GM12874 (cell line): ENCODE results near the gene TBXAS1.

Experiments used
- TF ChIP-seq, protein P1 (sequence below): IDR thresholded peaks from 2 replicates; pipeline ENCODE4 v1.5.1; 2011; ENCODE audit warnings: low read depth, mild to moderate bottlenecking, control low read depth, low read length, moderate library complexity; ENCODE audit not compliant: insufficient read depth

TBXAS1 gene

DNA sequence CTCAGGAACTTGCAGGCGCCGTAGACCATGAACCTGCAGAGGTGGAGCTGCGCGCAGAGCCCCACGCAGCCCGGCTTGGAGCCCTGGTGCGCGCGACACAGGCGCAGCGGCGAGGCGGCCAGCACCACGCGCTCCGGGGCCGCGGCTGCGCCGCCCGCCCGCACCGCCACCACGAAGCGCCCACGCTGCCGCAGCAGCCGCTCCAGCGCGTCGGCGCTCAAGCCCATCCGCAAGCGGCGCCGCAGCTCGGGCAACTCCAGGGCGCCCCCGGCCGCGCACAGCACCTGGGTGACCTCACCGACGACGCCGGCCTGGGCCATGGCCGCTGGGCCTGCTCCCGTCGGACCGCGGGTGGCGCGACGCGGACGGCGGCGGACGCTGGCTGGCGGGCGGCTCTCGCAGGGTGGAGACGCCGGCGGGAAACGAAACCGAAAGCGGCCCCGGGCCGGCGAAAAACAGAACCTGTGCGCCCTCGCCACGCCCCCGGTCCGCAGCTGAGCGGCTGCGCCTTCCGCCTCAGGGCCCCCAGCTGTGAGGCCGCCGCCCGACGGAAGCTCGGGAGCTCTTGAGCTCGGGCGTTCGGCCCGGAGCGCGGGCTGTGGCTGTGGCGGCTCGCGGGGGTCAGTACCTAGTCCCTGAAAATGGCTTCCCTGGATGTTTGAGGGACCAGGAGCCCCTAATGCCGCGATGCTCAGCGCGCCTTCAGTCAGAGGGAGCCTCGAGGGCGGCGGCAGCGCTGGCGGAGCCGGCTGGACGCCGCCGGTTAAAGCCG lies 233.7 kb downstream of the TBXAS1 start, which contains the start of gene PARP12:
Gene PARP12 (minus strand): TSS at position 424 of the 772 bp plus-strand sequence. CDS start 104 bp downstream, at position 320.
- TF ChIP-seq, protein P1, sequence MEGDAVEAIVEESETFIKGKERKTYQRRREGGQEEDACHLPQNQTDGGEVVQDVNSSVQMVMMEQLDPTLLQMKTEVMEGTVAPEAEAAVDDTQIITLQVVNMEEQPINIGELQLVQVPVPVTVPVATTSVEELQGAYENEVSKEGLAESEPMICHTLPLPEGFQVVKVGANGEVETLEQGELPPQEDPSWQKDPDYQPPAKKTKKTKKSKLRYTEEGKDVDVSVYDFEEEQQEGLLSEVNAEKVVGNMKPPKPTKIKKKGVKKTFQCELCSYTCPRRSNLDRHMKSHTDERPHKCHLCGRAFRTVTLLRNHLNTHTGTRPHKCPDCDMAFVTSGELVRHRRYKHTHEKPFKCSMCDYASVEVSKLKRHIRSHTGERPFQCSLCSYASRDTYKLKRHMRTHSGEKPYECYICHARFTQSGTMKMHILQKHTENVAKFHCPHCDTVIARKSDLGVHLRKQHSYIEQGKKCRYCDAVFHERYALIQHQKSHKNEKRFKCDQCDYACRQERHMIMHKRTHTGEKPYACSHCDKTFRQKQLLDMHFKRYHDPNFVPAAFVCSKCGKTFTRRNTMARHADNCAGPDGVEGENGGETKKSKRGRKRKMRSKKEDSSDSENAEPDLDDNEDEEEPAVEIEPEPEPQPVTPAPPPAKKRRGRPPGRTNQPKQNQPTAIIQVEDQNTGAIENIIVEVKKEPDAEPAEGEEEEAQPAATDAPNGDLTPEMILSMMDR: no peak

DNA sequence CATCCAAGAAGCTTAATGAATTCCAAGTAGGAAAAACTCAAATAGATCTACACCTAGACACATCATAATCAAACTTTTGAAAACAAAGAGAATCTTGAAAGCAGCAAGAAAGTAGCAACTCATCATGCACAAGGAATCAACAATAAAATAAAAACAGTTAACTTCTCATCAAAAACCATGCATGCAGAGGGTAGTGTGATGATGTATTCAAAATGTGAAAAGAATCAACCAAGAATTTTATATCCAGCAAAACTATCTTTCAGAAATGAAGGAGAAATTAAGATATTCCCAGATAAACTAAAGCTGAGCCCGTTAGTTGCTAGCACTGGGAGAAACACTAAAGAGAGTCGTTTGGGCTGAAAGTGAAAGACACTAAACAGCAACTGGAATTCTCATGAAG lies 238.0 kb downstream of the TBXAS1 start:
- TF ChIP-seq, protein P1: no peak

DNA sequence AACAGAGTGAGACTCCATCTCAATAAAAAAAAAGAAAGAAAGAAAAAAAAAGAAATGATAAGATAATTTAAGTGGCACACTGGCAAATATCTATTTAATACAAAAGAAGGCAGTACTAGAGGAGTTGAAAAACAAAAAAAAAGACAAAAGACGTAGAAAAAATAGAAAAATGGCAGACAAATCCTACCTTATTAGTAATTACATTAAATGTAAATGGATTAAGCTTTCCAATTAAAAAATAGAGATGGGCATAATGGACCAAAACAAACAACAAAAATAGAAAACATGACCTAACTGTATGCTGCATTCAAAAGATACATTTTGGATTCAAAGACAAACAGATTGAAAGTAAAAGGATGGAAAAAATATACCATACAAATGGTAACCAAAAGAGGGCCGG lies 239.0 kb downstream of the TBXAS1 start:
- TF ChIP-seq, protein P1: no peak

DNA sequence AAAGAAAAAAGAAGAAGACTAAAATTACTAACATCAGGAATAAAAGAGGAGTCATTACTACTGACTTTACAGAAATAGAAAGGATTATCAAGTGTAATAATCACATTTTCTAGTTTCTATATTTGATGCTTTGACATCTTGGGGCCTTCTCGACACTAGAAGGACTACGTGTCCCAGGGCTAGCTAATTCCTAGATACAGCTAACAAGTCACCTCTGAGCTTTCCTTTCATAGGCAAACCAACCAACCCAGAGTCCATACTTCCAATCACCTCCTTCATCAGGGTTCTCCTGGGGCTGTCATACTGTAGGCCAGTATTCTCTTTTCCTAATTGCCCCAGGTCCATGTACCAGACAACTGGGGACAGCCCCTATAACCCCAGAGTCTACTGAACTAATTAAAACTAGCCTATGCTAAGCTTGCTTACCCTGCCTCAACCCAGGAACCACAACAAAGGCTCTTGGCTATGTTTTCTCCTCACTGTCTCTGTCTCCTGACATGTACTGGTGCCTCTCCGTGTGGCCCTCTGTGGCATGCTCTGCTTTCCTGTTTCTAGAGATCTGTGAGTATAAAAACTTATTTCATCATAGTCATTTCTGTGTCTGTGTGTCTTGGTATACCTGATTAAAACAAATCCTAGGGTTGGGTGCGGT lies 240.4 kb downstream of the TBXAS1 start:
- TF ChIP-seq, protein P1: no peak
